ENCODE results near the gene LILRA2.

- TF ChIP-seq CTCF (IDR thresholded peaks at IDR 0.05; ENCODE audit: poor library complexity, severe bottlenecking) (no peak), TAF1 (IDR thresholded peaks at IDR 0.05; ENCODE audit: low read depth) (no peak), POLR2AphosphoS5 (IDR thresholded peaks at IDR 0.05) (no peak), REST (IDR thresholded peaks at IDR 0.05; ENCODE audit: borderline replicate concordance) (no peak), MXI1 (conservative IDR thresholded peaks at IDR 0.05; ENCODE audit: poor library complexity, severe bottlenecking) (no peak), EZH2 (IDR thresholded peaks at IDR 0.05; ENCODE audit: borderline replicate concordance, insufficient read depth, low read length, poor library complexity, severe bottlenecking) (no peak), EP300 (conservative IDR thresholded peaks at IDR 0.05; ENCODE audit: poor library complexity, severe bottlenecking) (no peak), RAD21 (conservative IDR thresholded peaks at IDR 0.05) (no peak), SMC3 (conservative IDR thresholded peaks at IDR 0.05; ENCODE audit: poor library complexity) (no peak)
These were observed 786 bp upstream of the LILRA2 start for GRCh38 chr19:54572696-54573311.
